SJCRH30 (cell line): ENCODE results near the gene SLC16A3. TPM values are rescaled to one million over a fixed set of nuclear protein-coding genes. Genes with fewer than 3 reads are reported as not detected.
"Not testable (repeated sequence)": the region's sequence is repeated elsewhere in the genome, so short reads cannot be mapped to it uniquely, and the experiment has no call there.

ENCODE experiments used
- DNase-seq, 2 experiments: peaks; one replicate each; pipeline ENCODE4 v3.0.0-alpha.2; 2015 to 2020
- H3K27ac ChIP-seq: fragments of 250-450 bp; sonication (Bioruptor Pico); 2 replicates; pipeline ENCODE4 v1.5.1; 2020; ENCODE audit warnings: mild to moderate bottlenecking, moderate library complexity
- H3K27me3 ChIP-seq: fragments of 250-450 bp; sonication (Bioruptor Pico); 2 replicates; pipeline ENCODE4 v1.5.1; 2020; ENCODE audit warnings: mild to moderate bottlenecking, moderate library complexity
- H3K36me3 ChIP-seq: fragments of 250-450 bp; sonication (Bioruptor Pico); 2 replicates; pipeline ENCODE4 v1.5.1; 2020; ENCODE audit warnings: mild to moderate bottlenecking, moderate library complexity
- H3K4me1 ChIP-seq: fragments of 250-450 bp; sonication (Bioruptor Pico); 2 replicates; pipeline ENCODE4 v1.5.1; 2020; ENCODE audit warnings: mild to moderate bottlenecking, moderate library complexity
- H3K4me3 ChIP-seq: fragments of 250-450 bp; sonication (Bioruptor Pico); 2 replicates; pipeline ENCODE4 v1.5.1; 2020; ENCODE audit warnings: mild to moderate bottlenecking, moderate library complexity
- H3K9me3 ChIP-seq: fragments of 250-450 bp; sonication (Bioruptor Pico); replicated peaks from 2 replicates; pipeline ENCODE4 v1.5.1; 2020; ENCODE audit warnings: mild to moderate bottlenecking, moderate library complexity
- total RNA-seq: library from RNA; depleted of rRNA; stranded (reverse); fragments of >200 nt; shearing (Covaris generic); gene quantifications from 2 replicates; pipeline ENCODE4 v1.2.3, GENCODE V29; 2014; rRNA removed

Gene SLC16A3
- 11.0 and 13.2 TPM in 2 replicates for total RNA-seq

DNA sequence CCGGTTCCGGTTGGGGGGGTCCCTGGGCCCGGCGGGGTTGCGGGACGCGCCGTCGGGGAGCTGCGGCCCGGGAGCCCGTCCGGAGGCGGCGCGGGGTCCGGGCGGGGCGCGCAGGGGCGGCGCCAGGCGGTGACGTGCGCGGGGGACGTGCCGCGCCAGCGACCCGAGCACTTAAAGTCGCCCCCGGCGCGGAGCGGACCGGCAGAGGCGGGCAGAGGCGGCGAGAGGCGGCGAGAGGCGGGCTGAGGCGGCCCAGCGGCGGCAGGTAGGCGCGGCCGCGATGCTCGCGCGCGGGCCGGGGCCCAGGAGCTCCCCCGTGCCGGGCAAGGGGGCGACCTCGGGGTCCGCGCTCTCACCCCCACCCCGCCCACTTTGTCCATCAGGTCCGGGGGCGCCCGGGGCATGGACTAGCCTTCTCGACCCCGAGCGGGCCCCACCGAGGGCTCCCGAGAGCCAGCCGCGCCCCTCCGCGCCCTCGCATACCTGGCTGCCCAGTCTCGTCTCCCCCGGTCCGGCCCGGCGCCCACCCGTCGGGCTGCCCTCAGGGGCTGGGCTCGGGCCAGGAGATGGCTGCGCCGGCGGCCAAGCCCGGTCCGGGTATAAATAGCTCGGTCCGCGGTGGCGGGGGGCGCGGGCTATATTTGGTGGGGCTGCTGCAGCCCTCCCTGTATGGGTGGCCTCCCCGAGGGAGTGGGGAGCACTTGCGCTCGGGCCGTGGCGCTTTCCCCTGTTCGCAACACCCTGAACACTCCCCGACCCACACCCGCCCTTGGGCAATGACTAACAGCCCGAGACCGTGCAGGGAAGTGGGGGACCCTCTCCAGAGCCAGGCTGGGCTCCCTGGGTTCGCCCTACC lies at the start of gene SLC16A3:
Gene SLC16A3 (plus strand): TSS at position 201 of the 856 bp plus-strand sequence. CDS start 6,967 bp downstream, outside the sequence.
- Histone ChIP-seq H3K36me3 (no peaks in the 10 kb centered on the region), H3K4me3 (no peak within 1 kb of the TSS), H3K27me3 (no peaks in the 10 kb centered on the region), H3K9me3 (no peaks in the 10 kb centered on the region), H3K27ac (no peak within 1 kb of the TSS), H3K4me1 (peaks cover 5% of the 10 kb centered on the region; the same call in 1 of the 2 replicates)
- no peak for DNase-seq

DNA sequence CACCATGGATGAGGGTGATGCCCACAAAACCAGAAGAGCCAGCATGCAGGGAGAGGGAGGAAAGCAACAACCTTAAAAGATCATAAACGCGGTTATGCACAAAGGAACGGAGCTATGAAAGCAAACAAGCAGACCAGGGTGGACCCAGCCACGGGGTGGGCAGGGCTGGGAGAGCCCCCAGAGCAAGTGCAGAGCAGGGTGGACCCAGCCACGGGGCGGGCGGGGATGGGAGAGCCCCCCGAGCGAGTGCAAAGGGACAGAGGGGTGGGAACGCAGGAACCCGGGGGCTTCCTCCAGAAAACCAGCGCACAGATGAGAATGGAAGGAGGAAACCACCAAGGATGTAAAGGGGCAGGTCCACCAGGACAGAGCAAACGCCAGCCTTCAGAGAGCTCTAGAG lies 49.4 kb upstream of the SLC16A3 start:
- Histone ChIP-seq H3K4me1 (peaks cover 20% of the 10 kb centered on the region; the same call in 1 of the 2 replicates), H3K36me3 (no peaks in the 10 kb centered on the region), H3K27me3 (no peaks in the 10 kb centered on the region), H3K9me3 (no peaks in the 10 kb centered on the region), H3K27ac (no peak overlapping the region), H3K4me3 (no peak overlapping the region)
- DNase-seq = no peak

DNA sequence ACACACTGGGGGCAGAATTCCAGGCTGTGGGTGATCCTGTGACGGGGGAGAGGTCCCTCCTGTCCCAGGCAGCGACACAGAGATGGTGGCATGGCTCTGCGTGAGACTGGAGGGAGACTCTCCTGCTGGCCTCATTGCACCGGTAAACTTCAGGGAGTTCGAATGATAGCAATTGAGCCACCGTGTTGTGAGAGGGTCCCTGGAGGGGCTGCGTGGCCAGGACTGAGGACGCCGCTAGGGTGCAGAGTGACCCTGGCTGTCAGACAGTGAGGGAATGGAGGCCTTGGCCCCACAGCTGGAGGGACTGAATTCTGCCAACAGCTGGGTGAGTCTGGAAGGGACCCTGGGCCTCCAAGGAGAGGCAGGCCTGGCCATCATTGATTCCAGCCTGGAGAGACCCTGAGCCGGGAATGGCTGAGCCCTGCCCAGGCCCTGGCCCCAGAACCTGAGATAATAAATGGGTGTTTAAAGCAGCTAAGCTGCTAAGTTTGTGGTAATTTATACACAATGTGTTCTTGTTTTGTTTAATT lies 48.8 kb upstream of the SLC16A3 start:
- Histone ChIP-seq H3K27ac (no peak overlapping the region; the same call in 1 of the 2 replicates), H3K36me3 (no peaks in the 10 kb centered on the region), H3K4me3 (no peak overlapping the region), H3K27me3 (no peaks in the 10 kb centered on the region), H3K9me3 (no peaks in the 10 kb centered on the region), H3K4me1 (peaks cover 20% of the 10 kb centered on the region; the same call in 1 of the 2 replicates)
- DNase-seq = peak in 1 of 2 experiments; percentile 54

DNA sequence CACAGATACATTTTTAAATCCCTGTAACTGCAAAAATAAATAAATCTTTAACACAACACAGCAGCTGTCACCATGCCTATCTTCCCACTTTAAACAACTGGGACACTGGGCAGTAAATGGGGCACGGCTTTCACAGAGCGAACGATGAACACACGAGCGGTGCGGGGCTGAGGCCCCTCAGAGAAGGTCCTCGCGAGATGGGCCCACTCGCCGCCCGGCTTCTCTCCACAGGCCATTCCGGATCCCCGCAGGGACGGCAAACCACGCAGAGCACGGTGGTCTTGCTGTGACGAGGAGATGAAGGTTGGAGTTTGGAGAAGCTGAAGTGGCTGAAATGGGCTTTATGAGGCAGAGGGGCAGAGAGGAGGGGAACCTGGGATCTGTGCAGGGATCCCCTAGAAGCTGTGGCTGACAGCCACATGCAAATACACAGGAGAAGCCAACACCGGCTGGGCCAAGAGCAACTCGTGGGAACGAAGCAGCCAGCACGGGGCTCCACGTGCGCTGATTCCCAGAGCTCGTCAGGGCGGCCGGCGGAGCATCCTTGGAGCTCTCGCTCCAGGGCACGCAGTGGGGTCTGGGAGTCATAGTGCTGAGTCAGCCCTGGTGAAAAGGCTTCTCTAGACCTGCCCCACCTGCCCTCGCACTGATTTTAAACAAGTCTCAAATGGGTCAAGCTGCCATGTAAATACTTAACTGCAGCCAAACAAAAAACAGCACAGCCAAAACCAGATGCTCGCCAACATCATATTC lies 47.9 kb upstream of the SLC16A3 start:
- H3K36me3 ChIP-seq = no peaks in the 10 kb centered on the region
- H3K4me3 ChIP-seq = peak overlapping the region; percentile 11; the same call in 1 of the 2 replicates
- no peaks in the 10 kb centered on the region for H3K27me3 ChIP-seq
- DNase-seq = peak; percentile 81
- peak overlapping the region; percentile 48 for H3K27ac ChIP-seq
- no peaks in the 10 kb centered on the region for H3K9me3 ChIP-seq
- peaks cover 20% of the 10 kb centered on the region; the same call in 1 of the 2 replicates for H3K4me1 ChIP-seq

DNA sequence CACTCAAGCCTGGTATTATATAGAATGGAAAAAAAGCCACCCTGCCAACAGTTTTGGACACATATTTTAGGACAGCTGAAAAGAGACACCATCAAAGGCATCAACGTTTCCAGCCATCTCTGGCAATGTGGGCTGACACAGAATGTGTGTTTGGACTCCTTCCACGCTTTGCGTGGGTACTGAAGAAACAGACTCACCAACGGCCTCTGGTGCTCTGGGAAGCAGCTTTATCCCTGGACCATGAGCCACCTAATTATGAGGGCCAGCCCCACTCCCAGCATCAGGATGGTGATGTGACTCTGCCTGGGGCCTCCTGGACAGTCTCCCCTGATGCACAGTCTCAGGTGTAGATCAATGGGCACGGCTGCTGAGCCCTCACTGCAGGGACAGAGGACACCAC lies 44.1 kb upstream of the SLC16A3 start:
- no peaks in the 10 kb centered on the region for H3K27me3 ChIP-seq
- H3K36me3 ChIP-seq = no peaks in the 10 kb centered on the region
- H3K9me3 ChIP-seq = no peaks in the 10 kb centered on the region
- H3K4me3 ChIP-seq = no peak overlapping the region
- no peak overlapping the region for H3K27ac ChIP-seq
- peaks cover 19% of the 10 kb centered on the region; the same call in 1 of the 2 replicates for H3K4me1 ChIP-seq
- no peak for DNase-seq

DNA sequence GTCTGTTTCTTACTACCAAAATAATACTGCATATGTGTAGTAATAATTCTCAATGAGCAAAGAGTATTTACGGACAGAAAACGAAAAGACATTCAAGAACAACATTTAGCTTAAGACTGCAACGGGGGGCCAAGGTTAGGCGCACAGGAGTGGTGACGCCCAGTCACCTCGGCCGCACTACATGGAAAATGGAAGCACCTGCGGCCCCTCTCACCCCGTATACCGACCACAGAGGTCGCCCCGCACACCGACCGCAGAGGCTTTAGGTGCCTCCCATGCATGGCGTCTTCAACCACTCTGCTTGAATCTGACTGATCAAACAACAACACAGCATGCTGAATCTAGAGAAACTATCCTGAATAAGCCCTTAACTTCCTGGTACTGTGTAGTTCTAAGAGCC lies 42.6 kb upstream of the SLC16A3 start:
- DNase-seq = no peak
- Histone ChIP-seq H3K27ac (no peak overlapping the region), H3K27me3 (no peaks in the 10 kb centered on the region), H3K36me3 (no peaks in the 10 kb centered on the region), H3K4me1 (peaks cover 5% of the 10 kb centered on the region; the same call in 1 of the 2 replicates), H3K9me3 (no peaks in the 10 kb centered on the region), H3K4me3 (no peak overlapping the region)

DNA sequence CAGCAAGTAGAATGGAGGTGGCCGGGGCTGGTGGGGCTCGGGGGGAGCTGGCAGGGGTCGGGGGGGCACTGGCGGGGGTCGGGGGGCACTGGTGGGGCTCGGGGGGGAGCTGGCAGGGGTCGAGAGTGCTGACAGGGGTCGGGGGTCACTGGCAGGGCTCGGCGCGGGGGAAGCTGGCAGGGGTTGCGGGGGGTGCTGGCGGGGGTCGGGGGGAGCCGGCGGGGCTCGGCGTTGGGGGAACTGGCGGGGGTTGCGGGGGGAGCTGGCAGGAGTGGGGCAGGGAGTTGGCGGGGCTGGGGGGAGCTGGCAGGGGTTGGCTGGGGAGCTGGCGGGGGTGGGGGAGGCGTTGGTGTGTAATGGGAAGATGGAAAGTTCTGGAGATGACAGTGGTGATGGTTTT lies 41.3 kb upstream of the SLC16A3 start:
- H3K36me3 ChIP-seq = no peaks in the 10 kb centered on the region
- no peaks in the 10 kb centered on the region for H3K27me3 ChIP-seq
- DNase-seq = no peak
- H3K9me3 ChIP-seq = no peaks in the 10 kb centered on the region
- H3K27ac ChIP-seq = no peak overlapping the region
- H3K4me1 ChIP-seq = no peaks in the 10 kb centered on the region
- no peak overlapping the region for H3K4me3 ChIP-seq

DNA sequence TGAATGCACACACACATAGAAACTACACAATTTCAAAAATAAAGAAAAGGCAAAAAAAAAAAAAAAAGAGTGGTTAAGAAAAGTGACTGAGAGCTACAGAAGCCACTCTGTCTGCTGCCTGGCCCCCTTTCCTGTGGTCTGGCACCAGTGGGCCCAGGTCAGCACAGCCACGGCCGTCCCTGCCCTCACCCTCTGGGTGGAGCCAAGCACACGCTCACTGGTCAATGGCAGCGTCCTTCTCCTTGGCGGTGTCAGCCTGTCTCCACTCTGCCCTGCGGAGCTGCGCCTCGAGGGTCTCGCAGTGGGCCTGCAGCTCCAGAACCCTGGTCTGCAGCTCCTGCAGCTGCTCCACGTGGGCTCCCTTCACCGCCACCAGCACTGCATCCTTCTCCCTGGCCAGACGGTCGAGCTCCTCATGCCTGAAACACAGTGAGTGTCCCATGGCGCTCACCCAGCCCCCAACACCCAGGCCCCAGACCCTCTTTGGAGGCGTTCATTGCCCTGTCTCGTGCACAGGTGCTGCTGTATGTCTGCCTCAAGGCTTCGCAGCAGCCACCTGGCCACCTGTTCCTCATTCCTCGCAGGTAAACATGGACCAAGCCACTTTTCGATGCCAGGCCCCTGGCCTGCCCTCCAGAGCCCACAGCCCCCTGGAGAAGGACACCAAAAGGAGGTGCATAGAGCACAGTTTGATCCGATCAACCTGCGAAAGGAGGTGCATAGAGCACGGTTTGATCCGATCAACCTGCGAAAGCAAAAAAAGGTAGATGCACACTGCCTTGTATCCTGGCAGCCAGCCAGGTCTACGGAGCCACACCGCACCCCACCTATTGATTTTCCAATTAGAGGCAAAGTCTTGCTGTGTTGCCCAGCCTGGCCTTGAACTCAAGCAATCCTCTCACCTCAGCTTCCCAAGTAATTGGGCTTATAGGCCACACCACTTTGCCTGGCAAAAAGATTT lies 40.6 kb upstream of the SLC16A3 start:
- no peaks in the 10 kb centered on the region for H3K9me3 ChIP-seq
- H3K4me3 ChIP-seq = no peak overlapping the region
- H3K36me3 ChIP-seq = no peaks in the 10 kb centered on the region
- H3K27ac ChIP-seq = no peak overlapping the region
- H3K4me1 ChIP-seq = 0 out of 2 replicates have a peak, but pooled peaks cover 2% of the 10 kb centered on the region
- no peaks in the 10 kb centered on the region for H3K27me3 ChIP-seq
- DNase-seq = no peak

DNA sequence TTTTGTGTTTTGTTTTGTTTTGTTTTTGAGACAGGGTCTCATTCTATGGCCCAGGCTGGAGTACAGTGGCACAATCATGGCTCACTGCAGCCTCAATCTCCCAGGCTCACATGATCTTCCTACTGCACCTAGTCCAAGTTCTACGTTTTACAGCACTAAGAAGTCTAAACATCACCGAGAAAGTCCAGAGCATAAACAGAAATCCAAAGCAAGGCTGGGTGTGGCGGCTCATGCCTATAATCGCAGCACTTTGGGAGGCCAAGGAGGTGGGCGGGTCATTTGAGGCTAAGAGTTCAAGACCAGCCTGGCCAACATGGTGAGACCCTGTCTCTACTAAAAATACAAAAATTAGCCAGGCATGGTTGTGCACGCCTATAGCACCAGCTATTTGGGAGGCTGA lies 35.8 kb upstream of the SLC16A3 start:
- DNase-seq, H3K4me3 ChIP-seq, H3K9me3 ChIP-seq, H3K27me3 ChIP-seq, H3K36me3 ChIP-seq, H3K4me1 ChIP-seq, H3K27ac ChIP-seq: not testable (repeated sequence)

DNA sequence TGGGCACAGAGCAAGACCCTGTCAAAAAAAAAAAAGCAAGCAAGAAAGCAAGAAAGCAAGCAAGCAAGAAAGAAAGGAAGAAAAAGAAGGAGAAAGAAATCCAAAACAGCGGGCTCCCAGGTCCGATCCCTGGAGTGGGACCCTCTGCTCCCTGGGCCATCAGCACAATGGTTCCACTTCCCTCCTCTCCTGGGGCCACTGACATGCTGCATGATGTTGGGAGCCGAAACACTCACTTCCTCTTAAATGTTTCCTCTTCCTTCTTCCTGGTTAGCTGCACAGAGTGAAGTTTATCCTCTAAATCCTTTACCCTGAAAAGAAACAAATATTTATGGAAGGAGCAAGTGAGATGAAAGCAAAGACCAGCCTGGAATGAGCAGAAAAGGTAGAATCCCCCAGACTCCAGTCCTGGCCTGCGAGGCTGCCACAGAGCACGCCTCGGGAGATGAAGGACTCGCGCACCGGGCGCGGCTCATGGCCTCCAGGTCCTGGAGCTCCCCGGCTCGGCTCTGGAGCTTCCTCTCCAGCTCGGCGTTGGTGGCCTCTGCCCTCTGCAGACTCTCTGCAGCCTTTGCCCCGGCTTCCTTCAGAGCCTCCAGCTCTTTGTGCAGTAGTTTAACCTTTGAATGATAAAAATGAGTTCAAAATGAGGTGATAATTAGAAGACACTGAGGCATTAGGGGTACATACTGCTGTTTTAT lies 35.2 kb upstream of the SLC16A3 start:
- 0 out of 2 replicates have a peak, but pooled peaks cover 2% of the 10 kb centered on the region for H3K4me1 ChIP-seq
- H3K27ac ChIP-seq = no peak overlapping the region
- no peak overlapping the region for H3K4me3 ChIP-seq
- H3K9me3 ChIP-seq = no peaks in the 10 kb centered on the region
- no peaks in the 10 kb centered on the region for H3K36me3 ChIP-seq
- H3K27me3 ChIP-seq = no peaks in the 10 kb centered on the region
- DNase-seq = no peak

DNA sequence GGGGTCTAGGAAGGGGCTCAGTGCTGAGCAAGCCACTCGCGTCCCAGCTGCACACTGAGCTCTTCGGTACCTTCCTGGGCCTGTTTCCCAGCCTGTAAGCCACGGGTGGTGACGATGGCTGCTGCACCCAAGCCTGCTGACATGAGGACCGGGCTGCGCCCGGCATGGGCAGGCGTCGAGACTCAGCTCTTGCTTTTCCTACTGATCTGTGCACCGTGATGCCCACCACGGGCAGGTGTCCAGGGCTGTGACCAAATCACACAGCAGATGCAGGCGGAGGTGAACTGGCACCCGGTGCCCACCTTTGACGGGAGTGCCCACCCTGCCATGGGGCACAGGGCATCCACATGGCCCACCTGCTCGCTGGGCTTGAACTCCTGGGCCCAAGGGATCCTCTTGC lies 34.1 kb upstream of the SLC16A3 start:
- Histone ChIP-seq H3K9me3 (no peaks in the 10 kb centered on the region), H3K4me1 (0 out of 2 replicates have a peak, but pooled peaks cover 2% of the 10 kb centered on the region), H3K27ac (no peak overlapping the region), H3K27me3 (no peaks in the 10 kb centered on the region), H3K4me3 (no peak overlapping the region), H3K36me3 (no peaks in the 10 kb centered on the region)
- no peak for DNase-seq

DNA sequence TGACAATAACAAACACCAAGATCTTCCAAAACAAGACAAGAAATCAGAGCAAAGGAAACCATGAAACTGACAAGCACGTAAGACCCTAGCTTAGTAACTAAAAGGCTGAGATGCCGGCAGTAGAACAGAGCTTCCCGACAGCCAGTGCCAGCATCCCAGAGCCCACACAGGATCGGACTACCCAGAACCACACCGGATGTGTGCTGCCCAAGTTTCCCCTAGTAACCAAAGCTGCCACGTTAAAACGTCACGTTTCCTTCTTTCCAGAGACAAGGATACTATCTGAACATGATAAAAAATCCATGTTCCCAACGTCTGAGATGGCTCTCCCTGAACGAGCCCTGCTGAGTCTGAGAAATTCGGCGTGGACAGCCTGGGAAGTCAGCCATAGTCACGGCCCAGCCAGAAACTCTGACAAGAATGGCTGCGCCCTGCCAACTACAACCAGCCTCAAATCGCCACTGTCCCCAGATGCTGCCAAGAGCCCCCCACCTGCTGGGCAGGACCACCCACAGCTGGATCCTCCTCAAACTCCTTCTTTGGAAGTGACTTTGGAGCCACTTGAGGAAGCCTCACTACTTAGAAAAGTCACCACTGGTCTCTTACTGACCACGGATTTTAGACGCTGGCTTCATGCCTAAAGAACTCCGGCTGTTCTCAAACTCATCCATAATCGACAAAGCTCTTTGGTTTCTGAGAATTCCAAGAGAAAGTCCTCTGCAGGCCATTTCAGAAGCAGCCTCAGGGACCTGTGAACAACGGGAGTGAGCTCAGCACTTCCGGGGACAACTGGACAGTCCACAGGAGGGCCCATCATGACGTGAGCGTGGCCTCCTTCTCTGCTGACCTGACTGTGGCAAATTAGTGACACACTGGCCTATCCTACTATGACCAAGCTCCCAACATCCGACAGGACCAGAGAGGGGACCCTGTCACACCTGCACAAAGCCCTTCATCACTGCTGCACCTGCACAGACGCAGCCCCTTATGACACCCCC lies 32.9 kb upstream of the SLC16A3 start:
- H3K27ac ChIP-seq = no peak overlapping the region
- 0 out of 2 replicates have a peak, but pooled peaks cover 2% of the 10 kb centered on the region for H3K4me1 ChIP-seq
- no peaks in the 10 kb centered on the region for H3K9me3 ChIP-seq
- no peaks in the 10 kb centered on the region for H3K36me3 ChIP-seq
- H3K4me3 ChIP-seq = no peak overlapping the region
- H3K27me3 ChIP-seq = no peaks in the 10 kb centered on the region
- DNase-seq = no peak
